Large intestine (tissue), 3 donors: ENCODE measurements around the gene CLCN6. TPM values are rescaled to one million over a fixed set of nuclear protein-coding genes. Genes with fewer than 3 reads are reported as not detected.

Experiments used
- DNase-seq, 2 donors: peaks; one replicate each; pipeline versions ENCODE4 v3.0.0 to v3.0.0-alpha.2; 2013
- H3K27ac ChIP-seq: one replicate; pipeline ENCODE4 v1.5.1; 2013; ENCODE audit warnings: low read length
- H3K27me3 ChIP-seq: 2 replicates; pipeline ENCODE4 v1.6.1; 2013; ENCODE audit warnings: low read length; ENCODE audit not compliant: control insufficient read depth, insufficient read depth
- H3K36me3 ChIP-seq: 2 replicates; pipeline ENCODE4 v1.6.1; 2013; ENCODE audit warnings: low read length; ENCODE audit not compliant: control insufficient read depth, insufficient read depth
- H3K4me1 ChIP-seq: one replicate; pipeline ENCODE4 v1.6.1; 2013; ENCODE audit warnings: low read length; ENCODE audit not compliant: control insufficient read depth, insufficient read depth
- H3K4me3 ChIP-seq: one replicate; pipeline ENCODE4 v1.5.1; 2013; ENCODE audit warnings: low read length
- H3K9me3 ChIP-seq: one replicate; pipeline ENCODE4 v1.6.1; 2013; ENCODE audit warnings: mild to moderate bottlenecking, low read depth, low read length, moderate library complexity; ENCODE audit not compliant: control insufficient read depth
- WGBS: methylation state at CpG from one replicate; pipeline ENCODE4 v1.1.5; 2013; ENCODE audit warnings: low lambda C conversion rate; ENCODE audit not compliant: insufficient coverage; 5-methylcytosine and 5-hydroxymethylcytosine counted together
- polyA plus RNA-seq: library from polyadenylated mRNA; unstranded; fragments of 120-200 nt; gene quantifications from one replicate; pipeline ENCODE4 v1.2.1, GENCODE V29; 2013

CLCN6 gene
- polyA plus RNA-seq, 1 donor = 22.4 TPM

DNA sequence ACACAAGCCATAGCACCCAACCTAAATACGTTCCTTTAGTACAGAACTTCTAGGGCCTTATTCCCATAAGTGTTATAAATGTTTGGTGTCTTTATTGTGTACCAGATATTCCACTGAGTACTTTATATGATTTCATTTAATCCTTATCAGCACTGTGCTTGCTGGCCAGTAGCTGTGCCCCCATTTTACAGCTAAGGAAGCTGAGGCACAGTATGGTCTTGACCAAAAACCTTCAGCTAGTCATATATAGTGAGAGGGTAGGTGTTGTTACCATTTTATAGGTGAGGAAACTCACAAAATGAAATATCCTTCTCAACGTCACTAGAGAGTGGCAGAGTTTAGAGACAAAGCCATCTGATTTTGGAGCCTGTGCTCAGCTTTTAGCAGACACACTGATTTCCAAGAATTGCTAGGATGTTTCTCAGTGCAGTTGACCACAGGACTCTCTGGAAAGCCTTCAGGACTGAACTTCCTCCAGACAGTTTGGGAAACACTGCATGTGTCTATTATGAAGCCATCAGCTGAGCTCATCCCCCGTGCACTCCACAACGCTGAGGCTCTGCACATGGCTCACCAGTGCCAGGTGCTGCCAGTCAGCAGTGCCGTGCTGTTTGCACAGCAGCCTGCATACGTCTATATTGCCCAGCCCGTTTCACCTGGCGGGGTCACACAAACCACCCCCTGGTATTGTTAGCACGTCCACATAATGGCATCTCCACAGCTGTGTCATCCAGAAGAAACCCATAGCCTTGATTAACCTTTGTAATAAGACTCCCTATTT is 26.1 kb downstream of the CLCN6 start:
- no peak overlapping the region for H3K27ac ChIP-seq
- no peak overlapping the region for H3K4me3 ChIP-seq
- no peaks in the 10 kb centered on the region for H3K9me3 ChIP-seq
- peaks cover 79% of the 10 kb centered on the region for H3K36me3 ChIP-seq
- no peak for DNase-seq
- WGBS = no CpG with 5 or more reads among the region's 9 CpGs
- no peaks in the 10 kb centered on the region for H3K4me1 ChIP-seq
- H3K27me3 ChIP-seq = no peaks in the 10 kb centered on the region

DNA sequence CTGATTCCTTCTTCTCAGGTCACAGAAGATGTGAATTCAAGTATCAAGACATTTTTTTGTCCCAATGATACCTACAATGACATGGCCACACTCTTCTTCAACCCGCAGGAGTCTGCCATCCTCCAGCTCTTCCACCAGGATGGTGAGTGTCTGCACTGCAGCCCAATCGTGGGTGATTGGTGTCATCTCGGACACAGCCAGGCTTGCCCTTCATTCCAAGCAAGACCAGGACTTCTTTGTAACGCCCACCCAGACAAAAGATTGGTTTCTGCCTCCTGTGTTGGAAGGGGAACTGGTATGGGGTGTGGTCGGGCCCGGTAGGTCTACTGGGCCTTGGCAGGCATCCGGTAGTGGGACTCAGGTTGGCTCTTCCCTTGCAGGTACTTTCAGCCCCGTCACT is 27.5 kb downstream of the CLCN6 start:
- Histone ChIP-seq H3K36me3 (peaks cover 82% of the 10 kb centered on the region), H3K27ac (no peak overlapping the region), H3K9me3 (no peaks in the 10 kb centered on the region), H3K4me1 (no peaks in the 10 kb centered on the region), H3K27me3 (no peaks in the 10 kb centered on the region), H3K4me3 (no peak overlapping the region)
- no CpG with 5 or more reads among the region's 8 CpGs for WGBS
- DNase-seq = no peak

DNA sequence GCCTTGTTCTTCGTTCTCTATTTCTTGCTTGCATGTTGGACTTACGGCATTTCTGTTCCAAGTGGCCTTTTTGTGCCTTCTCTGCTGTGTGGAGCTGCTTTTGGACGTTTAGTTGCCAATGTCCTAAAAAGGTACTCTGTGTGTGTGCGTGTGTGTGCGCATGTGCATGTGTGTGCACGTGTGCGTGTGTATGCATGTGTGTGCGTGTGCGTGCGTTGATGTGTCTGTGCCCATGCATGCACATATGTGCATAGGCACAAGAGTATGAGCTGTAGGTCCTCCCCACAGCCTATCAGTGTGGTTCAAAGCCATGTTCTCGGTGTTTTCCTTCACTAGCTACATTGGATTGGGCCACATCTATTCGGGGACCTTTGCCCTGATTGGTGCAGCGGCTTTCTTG is 27.9 kb downstream of the CLCN6 start:
- no peak overlapping the region for H3K27ac ChIP-seq
- WGBS = no CpG with 5 or more reads among the region's 13 CpGs

DNA sequence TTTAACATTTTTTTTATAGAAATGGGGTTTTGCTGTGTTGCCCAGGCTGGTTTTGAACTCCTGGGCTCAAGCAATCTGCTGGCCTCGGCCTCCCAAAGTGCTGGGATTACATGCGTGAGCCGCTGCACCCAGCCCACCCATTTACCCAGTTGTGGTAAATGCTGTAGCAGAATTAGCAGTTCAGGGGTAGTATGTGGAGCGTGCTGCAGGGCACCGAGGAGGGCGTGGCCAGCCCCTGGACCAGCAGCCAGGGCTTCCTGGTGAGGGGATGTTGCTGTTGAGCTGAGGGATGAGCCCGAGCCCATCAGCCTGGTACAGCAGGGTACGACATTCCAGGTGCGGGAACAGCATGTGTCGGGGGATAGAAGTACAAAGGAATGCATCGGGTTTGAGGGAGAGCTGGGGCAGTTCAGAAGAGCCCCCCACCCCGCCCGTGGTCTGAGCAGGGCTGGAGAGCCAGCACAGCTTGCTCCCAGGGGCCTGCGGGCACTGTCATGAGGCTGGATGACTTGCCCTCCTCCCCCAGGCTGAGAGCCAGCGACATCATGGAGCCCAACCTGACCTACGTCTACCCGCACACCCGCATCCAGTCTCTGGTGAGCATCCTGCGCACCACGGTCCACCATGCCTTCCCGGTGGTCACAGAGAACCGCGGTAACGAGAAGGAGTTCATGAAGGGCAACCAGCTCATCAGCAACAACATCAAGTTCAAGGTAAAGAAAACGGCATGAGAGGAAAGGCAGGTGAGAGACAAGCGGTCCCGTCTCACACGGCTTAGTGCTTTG is 29.6 kb downstream of the CLCN6 start:
- Histone ChIP-seq H3K4me1 (no peaks in the 10 kb centered on the region), H3K4me3 (no peak overlapping the region), H3K9me3 (no peaks in the 10 kb centered on the region), H3K36me3 (peaks cover 86% of the 10 kb centered on the region), H3K27me3 (no peaks in the 10 kb centered on the region), H3K27ac (no peak overlapping the region)
- no peak for DNase-seq
- WGBS = no CpG with 5 or more reads among the region's 28 CpGs

More for the DNA sequence above, 27.9 kb downstream of the CLCN6 start:
- H3K36me3 ChIP-seq = peaks cover 82% of the 10 kb centered on the region
- H3K4me1 ChIP-seq = no peaks in the 10 kb centered on the region
- H3K27me3 ChIP-seq = no peaks in the 10 kb centered on the region
- H3K4me3 ChIP-seq = no peak overlapping the region
- no peak for DNase-seq
- no peaks in the 10 kb centered on the region for H3K9me3 ChIP-seq

DNA sequence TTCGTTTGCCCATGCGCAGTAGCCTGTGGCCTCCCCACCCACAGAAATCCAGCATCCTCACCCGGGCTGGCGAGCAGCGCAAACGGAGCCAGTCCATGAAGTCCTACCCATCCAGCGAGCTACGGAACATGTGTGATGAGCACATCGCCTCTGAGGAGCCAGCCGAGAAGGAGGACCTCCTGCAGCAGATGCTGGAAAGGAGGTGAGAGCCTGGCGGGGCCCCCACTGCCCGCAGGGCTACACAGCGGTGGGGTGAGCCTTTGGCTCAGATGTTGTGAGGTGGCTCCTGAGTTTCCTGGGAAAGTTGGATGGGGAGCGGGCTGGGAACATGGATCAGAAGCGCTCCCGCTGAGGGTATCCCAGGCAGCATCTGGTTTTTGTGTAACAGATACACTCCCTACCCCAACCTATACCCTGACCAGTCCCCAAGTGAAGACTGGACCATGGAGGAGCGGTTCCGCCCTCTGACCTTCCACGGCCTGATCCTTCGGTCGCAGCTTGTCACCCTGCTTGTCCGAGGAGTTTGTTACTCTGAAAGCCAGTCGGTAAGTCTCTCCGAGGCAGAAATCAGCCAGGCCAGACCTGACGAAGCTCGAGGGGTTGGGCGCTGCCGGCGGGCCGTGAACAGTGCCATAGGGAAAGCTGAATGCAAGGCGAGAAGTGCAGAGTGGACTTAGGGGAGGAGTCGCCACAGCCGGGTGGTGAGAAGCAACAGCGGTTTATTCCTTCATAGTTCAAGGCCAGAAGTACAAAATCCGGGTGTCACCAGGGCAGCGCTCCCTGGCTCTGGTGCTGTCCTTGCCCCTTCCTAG is 31.2 kb downstream of the CLCN6 start:
- no CpG with 5 or more reads among the region's 36 CpGs for WGBS
- no peak for DNase-seq
- Histone ChIP-seq H3K27ac (no peak overlapping the region), H3K9me3 (no peaks in the 10 kb centered on the region), H3K36me3 (peaks cover 98% of the 10 kb centered on the region), H3K27me3 (no peaks in the 10 kb centered on the region), H3K4me3 (no peak overlapping the region), H3K4me1 (no peaks in the 10 kb centered on the region)

DNA sequence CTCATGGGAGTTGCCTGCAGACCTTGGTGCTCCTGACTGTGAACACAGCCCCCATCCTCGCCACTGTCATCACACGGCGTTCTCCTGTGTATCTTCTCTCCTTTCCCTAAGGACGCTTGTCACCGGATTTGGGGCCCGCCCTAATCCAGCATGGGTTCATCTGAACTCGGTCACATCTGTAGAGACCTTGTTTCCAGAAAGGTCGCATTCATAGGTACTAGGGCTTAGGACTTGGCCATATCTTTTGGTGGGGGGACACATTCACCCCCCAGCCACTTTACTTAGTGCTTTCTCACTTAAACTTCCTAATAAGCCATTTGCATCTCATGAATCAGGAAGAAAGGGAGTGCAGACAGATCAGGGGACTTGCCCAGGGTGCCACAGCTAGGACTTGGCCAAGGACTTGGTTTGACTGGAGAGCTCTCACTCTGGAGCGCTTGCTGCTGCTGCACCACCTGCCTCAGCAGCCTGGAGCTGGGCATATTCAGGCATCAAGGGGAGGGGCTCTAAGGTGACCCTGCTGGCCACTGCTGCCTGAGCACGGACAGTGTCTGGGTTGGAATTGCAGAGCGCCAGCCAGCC is 31.9 kb downstream of the CLCN6 start:
- WGBS = no CpG with 5 or more reads among the region's 11 CpGs
- DNase-seq = no peak
- H3K27ac ChIP-seq = no peak overlapping the region
- peaks cover 5% of the 10 kb centered on the region for H3K4me1 ChIP-seq
- peaks cover 99% of the 10 kb centered on the region for H3K36me3 ChIP-seq
- H3K27me3 ChIP-seq = no peaks in the 10 kb centered on the region
- H3K9me3 ChIP-seq = no peaks in the 10 kb centered on the region
- no peak overlapping the region for H3K4me3 ChIP-seq

DNA sequence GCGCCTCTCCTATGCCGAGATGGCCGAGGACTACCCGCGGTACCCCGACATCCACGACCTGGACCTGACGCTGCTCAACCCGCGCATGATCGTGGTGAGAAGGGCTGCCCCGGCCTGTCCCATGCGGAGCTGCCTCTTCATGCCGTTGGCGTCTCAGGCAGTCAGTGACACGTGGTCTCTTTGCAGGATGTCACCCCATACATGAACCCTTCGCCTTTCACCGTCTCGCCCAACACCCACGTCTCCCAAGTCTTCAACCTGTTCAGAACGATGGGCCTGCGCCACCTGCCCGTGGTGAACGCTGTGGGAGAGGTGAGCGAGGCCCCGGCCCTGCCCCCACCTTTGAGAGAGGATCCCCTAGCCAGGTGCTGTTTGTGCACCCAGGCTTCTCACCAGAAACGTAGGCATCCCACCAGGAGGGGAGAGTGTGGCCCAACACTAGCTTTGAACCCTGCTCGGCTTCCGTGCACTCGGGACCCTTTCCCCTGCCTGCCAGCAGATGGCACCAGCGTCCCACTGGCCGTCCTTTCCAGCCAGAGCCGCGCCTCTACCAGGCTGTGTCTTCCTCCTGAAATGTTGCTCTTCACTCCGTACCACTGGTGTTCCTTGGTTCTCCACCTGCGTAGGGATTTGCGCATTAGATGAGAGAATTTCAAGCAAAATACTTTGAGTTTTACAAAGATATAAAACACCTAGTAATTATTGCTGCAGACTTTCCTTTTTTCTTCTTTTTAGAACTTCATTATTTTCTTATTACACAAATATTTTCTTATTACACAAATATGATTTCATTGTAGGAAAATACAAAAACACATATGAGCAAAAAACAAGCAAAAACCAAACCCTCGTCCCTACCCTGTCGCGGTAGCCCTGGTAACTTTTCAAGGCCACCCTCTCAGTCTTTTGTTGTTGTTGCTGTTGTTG is 32.6 kb downstream of the CLCN6 start:
- DNase-seq = peak; percentile 31 to 48
- H3K36me3 ChIP-seq = peaks cover 95% of the 10 kb centered on the region
- no CpG with 5 or more reads among the region's 40 CpGs for WGBS

DNA sequence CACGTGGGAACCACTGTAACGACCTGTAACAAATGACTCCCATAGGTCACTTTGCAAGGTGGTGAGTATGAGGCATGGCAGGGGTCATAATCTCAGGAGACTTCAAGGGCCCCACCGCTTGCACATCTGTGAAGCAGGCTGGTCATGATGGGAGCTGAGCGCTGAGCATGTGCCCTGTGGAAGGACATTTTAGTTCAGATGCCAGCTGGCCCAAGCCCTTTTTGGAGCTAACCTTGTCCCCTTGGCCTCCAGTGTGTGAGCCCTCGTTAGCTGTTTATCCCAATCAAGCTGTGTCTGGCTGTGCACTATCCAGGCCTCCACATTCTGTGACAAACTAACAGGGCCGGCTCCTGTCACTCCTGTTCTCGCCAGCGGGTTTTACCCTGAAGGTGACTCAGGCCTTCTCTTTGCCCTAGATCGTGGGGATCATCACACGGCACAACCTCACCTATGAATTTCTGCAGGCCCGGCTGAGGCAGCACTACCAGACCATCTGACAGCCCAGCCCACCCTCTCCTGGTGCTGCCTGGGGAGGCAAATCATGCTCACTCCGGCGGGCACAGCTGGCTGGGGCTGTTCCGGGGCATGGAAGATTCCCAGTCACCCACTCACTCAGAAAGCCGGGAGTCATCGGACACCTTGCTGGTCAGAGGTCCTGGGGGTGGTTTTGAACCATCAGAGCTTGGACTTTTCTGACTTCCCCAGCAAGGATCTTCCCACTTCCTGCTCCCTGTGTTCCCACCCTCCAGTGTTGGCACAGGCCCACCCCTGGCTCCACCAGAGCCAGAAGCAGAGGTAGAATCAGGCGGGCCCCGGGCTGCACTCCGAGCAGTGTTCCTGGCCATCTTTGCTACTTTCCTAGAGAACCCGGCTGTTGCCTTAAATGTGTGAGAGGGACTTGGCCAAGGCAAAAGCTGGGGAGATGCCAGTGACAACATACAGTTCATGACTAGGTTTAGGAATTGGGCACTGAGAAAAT is 34.0 kb downstream of the CLCN6 start:
- Histone ChIP-seq H3K36me3 (peaks cover 95% of the 10 kb centered on the region), H3K4me3 (no peak overlapping the region), H3K27me3 (no peaks in the 10 kb centered on the region), H3K4me1 (peaks cover 5% of the 10 kb centered on the region), H3K9me3 (no peaks in the 10 kb centered on the region), H3K27ac (no peak overlapping the region)
- no peak for DNase-seq
- WGBS = no CpG with 5 or more reads among the region's 20 CpGs

More for the DNA sequence above, 32.6 kb downstream of the CLCN6 start:
- H3K9me3 ChIP-seq = no peaks in the 10 kb centered on the region
- H3K4me3 ChIP-seq = no peak overlapping the region
- H3K4me1 ChIP-seq = peaks cover 5% of the 10 kb centered on the region
- H3K27me3 ChIP-seq = no peaks in the 10 kb centered on the region
- no peak overlapping the region for H3K27ac ChIP-seq
